Esophagus muscularis mucosa (tissue), 3 donors: ENCODE data around the gene SLC22A7.

Experiments
- CTCF ChIP-seq, 3 experiments: fragments of 200-600 bp in 2 of 3; fragments of 450-650 bp in 1 of 3; sonication (generic) in 2 of 3; IDR thresholded peaks; one replicate each; pipeline ENCODE4 v1.5.1; 2017 to 2019; ENCODE audit warnings: antibody characterized with exemption in 3 of 3, mild to moderate bottlenecking in 2 of 3, moderate library complexity in 1 of 3
- POLR2A ChIP-seq: fragments of 450-650 bp; IDR thresholded peaks from one replicate; pipeline ENCODE4 v1.6.1; 2017; ENCODE audit warnings: antibody characterized with exemption, moderate library complexity, mild to moderate bottlenecking, low read depth
- POLR2AphosphoS5 ChIP-seq, 2 donors: sonication (generic); formaldehyde crosslinking; IDR thresholded peaks; one replicate each; pipeline ENCODE4 v1.6.1; 2017; ENCODE audit warnings: antibody characterized with exemption in 2 of 2

GRCh38 chr6:43277643-43278523, 20.2 kb upstream of the SLC22A7 start:
- TF ChIP-seq CTCF (IDR thresholded peaks at IDR 0.05) (no peak), POLR2AphosphoS5 (IDR thresholded peaks at IDR 0.05) (no peak), POLR2A (no peak)
